Uterus (tissue), 4 donors: ENCODE data around the gene HDAC8. TPM values are rescaled to one million over a fixed set of nuclear protein-coding genes. Genes with fewer than 3 reads are reported as not detected.

ENCODE experiments used
- DNase-seq, 2 donors: peaks; one replicate each; pipeline ENCODE4 v3.0.0-alpha.2; 2019 to 2020
- H3K27ac ChIP-seq, 2 donors: fragments of 200-600 bp; sonication (generic); 1 replicate in 1 of 2; 2 replicates in 1 of 2; pipeline ENCODE4 v1.5.1; 2016 to 2018
- H3K27me3 ChIP-seq, 2 donors: fragments of 200-600 bp; sonication (generic); one replicate each; pipeline ENCODE4 v1.5.1; 2018 to 2019; ENCODE audit warnings: control low read depth in 1 of 2
- H3K36me3 ChIP-seq, 2 donors: fragments of 200-600 bp; sonication (generic); one replicate each; pipeline ENCODE4 v1.5.1; 2019; ENCODE audit warnings: control low read depth in 1 of 2
- H3K4me1 ChIP-seq, 2 donors: fragments of 200-600 bp; sonication (generic); one replicate each; pipeline ENCODE4 v1.5.1; 2018 to 2019; ENCODE audit warnings: control low read depth in 1 of 2
- H3K4me3 ChIP-seq, 2 donors: fragments of 200-600 bp; sonication (generic); 1 replicate in 1 of 2; 2 replicates in 1 of 2; pipeline ENCODE4 v1.5.1; 2018 to 2019; ENCODE audit warnings: mild to moderate bottlenecking in 1 of 2
- H3K9me3 ChIP-seq, 2 donors: fragments of 200-600 bp; sonication (generic); one replicate each; pipeline ENCODE4 v1.5.1; 2019; ENCODE audit warnings: control low read depth in 1 of 2
- POLR2A ChIP-seq, 2 donors: fragments of 450-650 bp; IDR thresholded peaks; one replicate each; pipeline ENCODE4 v1.6.1; 2016; ENCODE audit warnings: antibody characterized with exemption in 2 of 2, mild to moderate bottlenecking in 1 of 2, moderate library complexity in 1 of 2
- intact Hi-C: fragments of 100-400 bp; cut with DNase I; formaldehyde crosslinking; loops from one replicate; pipeline ENCODE4 v1.15.1; 2023; ENCODE audit warnings: low total_unique reads
- total RNA-seq, 4 donors: library from RNA; depleted of rRNA in 3 of 4; stranded (reverse); fragments of >200 nt in 3 of 4; gene quantifications; one replicate each; pipeline versions ENCODE4 v1.1.0 to v1.2.4, GENCODE V29; 2014 to 2023
- TF ChIP-seq, protein P1 (sequence below), 4 experiments: fragments of 200-600 bp in 2 of 4; fragments of 450-650 bp in 2 of 4; sonication (generic) in 2 of 4; IDR thresholded peaks; one replicate each; pipeline ENCODE4 v1.5.1; 2016 to 2019; ENCODE audit warnings: antibody characterized with exemption in 4 of 4, mild to moderate bottlenecking in 2 of 4, moderate library complexity in 1 of 4
- donor health status: DM: yes; HTN: yes; CAD: no.

Gene HDAC8
- 100 to 1,000 TPM in 1 of 4 donors, 10 to 100 TPM in 3; 16.2 to 138 (median 43.1) TPM for total RNA-seq

DNA sequence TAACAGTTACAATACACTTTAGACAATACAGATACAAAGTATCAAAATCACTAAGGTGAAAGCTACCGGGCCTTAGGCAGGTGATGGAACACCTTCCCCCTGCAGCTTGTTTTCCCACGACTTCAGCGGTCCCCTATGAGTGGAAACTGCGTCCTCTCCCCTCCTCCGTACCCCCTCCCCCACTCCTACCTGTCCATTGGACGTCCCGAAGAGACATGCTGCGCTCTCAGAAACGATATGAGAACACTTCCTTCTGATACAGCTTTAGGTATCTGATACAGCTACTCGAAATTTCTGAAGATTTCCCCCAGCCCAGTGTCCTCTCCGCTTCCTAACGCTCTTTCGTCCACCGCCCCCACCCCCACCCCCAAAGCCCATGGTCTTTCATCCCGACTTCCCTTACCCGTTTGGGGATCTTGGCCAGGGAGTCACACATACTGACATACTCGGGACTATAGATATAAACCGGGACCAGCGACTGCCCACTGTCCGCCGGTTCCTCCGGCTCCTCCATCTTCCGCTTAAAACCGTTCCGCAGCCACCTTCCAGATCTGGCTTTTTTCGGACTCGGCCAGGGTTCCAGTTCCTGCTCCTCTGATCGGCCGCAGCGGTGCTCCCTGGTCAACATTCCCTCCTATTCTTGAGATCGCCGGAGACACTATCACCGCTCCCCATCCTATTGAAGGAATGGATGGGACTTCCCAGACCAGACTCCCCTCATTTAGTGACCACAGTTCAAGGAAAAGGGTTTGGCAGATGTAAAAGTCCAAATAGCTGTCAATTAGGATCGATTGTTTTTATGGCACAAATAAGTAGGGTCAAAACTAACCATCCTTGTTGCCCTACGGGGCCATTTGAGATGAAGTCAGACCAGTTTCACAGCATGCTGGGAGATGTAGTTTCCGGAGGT lies at the start of gene HDAC8:
Gene HDAC8 (minus strand): TSS at position 596 of the 910 bp plus-strand sequence. CDS start 82 bp downstream, at position 514.
- H3K27ac ChIP-seq = peak within 1 kb of the TSS; percentile 81
- intact Hi-C loops = no loop called here
- no peak for TF ChIP-seq POLR2A (IDR thresholded peaks at IDR 0.05)
- TF ChIP-seq, protein P1, sequence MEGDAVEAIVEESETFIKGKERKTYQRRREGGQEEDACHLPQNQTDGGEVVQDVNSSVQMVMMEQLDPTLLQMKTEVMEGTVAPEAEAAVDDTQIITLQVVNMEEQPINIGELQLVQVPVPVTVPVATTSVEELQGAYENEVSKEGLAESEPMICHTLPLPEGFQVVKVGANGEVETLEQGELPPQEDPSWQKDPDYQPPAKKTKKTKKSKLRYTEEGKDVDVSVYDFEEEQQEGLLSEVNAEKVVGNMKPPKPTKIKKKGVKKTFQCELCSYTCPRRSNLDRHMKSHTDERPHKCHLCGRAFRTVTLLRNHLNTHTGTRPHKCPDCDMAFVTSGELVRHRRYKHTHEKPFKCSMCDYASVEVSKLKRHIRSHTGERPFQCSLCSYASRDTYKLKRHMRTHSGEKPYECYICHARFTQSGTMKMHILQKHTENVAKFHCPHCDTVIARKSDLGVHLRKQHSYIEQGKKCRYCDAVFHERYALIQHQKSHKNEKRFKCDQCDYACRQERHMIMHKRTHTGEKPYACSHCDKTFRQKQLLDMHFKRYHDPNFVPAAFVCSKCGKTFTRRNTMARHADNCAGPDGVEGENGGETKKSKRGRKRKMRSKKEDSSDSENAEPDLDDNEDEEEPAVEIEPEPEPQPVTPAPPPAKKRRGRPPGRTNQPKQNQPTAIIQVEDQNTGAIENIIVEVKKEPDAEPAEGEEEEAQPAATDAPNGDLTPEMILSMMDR (IDR thresholded peaks at IDR 0.05) = no peak
- H3K36me3 ChIP-seq = no peaks in the 10 kb centered on the region
- peak within 1 kb of the TSS; percentile 38 to 53 for H3K4me3 ChIP-seq
- peak; percentile 57 to 64 for DNase-seq
- H3K4me1 ChIP-seq = no peaks in the 10 kb centered on the region
- no peaks in the 10 kb centered on the region for H3K27me3 ChIP-seq
- no peaks in the 10 kb centered on the region for H3K9me3 ChIP-seq

DNA sequence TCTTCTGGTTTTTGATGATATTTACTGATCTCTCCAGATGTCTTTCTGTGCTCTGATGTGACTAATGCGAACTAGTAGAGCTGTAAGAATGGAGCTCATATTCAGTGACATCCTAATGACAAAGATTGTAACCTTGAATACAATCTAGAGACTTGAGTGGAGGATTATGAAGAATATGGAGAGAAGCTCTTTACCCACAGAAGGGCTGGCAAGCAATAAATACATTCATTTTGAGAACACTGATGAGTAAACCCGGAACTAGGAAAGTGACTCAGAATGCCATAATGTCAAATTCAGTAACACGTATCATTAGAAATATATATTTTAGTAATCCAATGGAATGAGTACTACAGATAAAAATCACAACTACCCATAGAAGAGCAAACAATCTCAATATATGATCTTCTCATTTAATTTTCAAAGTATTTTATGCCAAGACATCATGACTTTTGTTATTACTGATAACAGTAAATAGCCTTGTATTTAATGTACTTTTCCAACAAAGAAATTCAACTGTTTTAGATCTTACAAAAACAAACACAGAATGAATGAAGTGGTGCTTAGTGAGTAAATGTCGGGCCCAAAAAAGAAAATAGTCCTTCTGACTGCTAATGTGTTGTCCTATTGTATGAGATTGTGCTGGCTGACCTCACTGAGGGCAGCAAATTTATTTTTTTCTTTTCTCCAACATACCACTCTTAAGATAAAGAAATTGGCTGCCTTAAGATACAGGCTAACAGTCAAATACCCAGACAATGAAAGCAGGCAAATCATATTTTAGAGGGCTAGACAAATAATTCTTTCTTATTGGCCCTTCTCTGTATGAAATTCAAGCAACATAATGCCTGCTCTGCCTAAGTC lies 49.2 kb upstream of the HDAC8 start:
- no peak overlapping the region for H3K4me3 ChIP-seq
- no peaks in the 10 kb centered on the region for H3K27me3 ChIP-seq
- TF ChIP-seq, protein P1 (IDR thresholded peaks at IDR 0.05) = no peak
- TF ChIP-seq POLR2A (IDR thresholded peaks at IDR 0.05) = no peak
- no peaks in the 10 kb centered on the region for H3K9me3 ChIP-seq
- no peak for DNase-seq
- intact Hi-C loops = no loop called here
- no peaks in the 10 kb centered on the region for H3K36me3 ChIP-seq
- H3K4me1 ChIP-seq = no peaks in the 10 kb centered on the region
- peak overlapping the region; percentile 51 to 66 for H3K27ac ChIP-seq

DNA sequence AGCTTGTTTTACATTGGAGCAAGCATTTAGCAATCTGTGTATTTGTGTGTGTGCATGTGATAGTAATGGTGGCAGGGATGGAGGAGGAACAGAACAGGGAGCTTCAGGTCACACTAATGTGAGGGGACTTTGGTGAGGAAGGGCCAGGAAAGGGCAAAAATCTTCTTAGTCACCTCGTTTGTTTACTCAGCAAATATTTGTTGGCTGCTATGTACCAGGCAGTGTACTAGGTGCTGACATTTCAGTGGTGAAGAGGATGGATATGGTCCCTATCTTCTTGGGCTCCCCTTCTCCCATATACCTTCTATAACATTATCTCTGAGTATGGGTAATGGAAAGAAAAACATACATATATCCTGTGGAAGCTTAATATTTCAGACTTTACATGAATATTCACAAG lies 48.5 kb upstream of the HDAC8 start:
- H3K4me1 ChIP-seq = no peaks in the 10 kb centered on the region
- no peaks in the 10 kb centered on the region for H3K9me3 ChIP-seq
- no peaks in the 10 kb centered on the region for H3K27me3 ChIP-seq
- TF ChIP-seq, protein P1 (IDR thresholded peaks at IDR 0.05) = no peak
- TF ChIP-seq POLR2A (IDR thresholded peaks at IDR 0.05) = no peak
- peak overlapping the region; percentile 51 to 66 for H3K27ac ChIP-seq
- H3K36me3 ChIP-seq = no peaks in the 10 kb centered on the region
- DNase-seq = no peak
- intact Hi-C loops = no loop called here
- no peak overlapping the region for H3K4me3 ChIP-seq

DNA sequence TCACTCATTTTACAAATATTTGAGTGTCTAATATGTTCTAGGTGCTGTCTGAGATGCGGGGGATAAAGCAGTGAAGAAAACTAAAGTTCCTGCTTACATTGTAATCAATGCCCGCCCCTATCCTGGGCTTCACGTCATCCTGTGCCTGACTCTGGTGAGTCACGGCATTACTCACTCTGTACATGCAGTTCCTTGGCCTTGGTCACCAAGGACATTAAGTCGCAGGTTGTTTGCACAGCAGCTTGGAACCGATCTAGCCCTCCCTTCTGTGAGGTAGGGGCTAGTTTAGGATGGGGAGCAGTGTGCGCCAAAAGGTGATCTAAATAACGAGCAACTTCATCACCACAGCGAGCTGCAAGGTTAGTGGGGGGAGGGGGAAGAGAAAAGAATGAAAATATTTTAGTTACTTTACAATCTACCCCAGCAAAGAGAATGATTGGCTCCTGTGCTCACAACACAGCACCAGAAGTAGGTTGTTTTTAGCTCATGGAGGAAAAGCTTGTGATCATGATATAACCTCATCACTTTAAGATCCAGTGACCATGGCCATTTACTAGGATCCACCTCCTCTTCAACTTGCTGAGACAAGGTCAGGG lies 48.0 kb upstream of the HDAC8 start:
- TF ChIP-seq, protein P1 (IDR thresholded peaks at IDR 0.05) = no peak
- peak in 1 of 2 donors; percentile 6 for TF ChIP-seq POLR2A (IDR thresholded peaks at IDR 0.05)
- H3K27ac ChIP-seq = peak overlapping the region; percentile 66
- H3K9me3 ChIP-seq = no peaks in the 10 kb centered on the region
- intact Hi-C loops = no loop called here
- H3K4me1 ChIP-seq = no peaks in the 10 kb centered on the region
- peak; percentile 56 to 72 for DNase-seq
- H3K27me3 ChIP-seq = no peaks in the 10 kb centered on the region
- no peak overlapping the region for H3K4me3 ChIP-seq
- no peaks in the 10 kb centered on the region for H3K36me3 ChIP-seq
